H1 (cell line): ENCODE measurements around the gene FARS2. TPM values are rescaled to one million over a fixed set of nuclear protein-coding genes. Genes with fewer than 3 reads are reported as not detected.

Experiments
- EP300 ChIP-seq, 2 experiments: IDR thresholded peaks; 1 replicate in 1 of 2; 2 replicates in 1 of 2; pipeline ENCODE4 v1.6.1; 2011 to 2012; ENCODE audit warnings: low read depth in 2 of 2, low read length in 2 of 2, mild to moderate bottlenecking in 2 of 2, borderline replicate concordance in 1 of 2, inconsistent platforms in 1 of 2, moderate library complexity in 1 of 2
- FOSL1 ChIP-seq: IDR thresholded peaks from 2 replicates; pipeline ENCODE4 v1.6.1; 2011; ENCODE audit warnings: mild to moderate bottlenecking, low read depth, low read length, moderate library complexity; ENCODE audit not compliant: insufficient read depth
- MAX ChIP-seq: IDR thresholded peaks from 2 replicates; pipeline ENCODE4 v1.6.1; 2012; ENCODE audit warnings: inconsistent platforms
- YY1 ChIP-seq: IDR thresholded peaks from 2 replicates; pipeline ENCODE4 v1.6.1; 2011; ENCODE audit warnings: low read depth, mild to moderate bottlenecking, low read length
- polyA plus RNA-seq, 7 experiments: library from polyadenylated mRNA; depleted of rRNA in 3 of 7; stranded (reverse) in 5 of 7; unstranded in 2 of 7; fragments of >200 nt in 5 of 7; fragments of 200-250 nt in 2 of 7; gene quantifications; 1 replicate in 5 of 7; 2 replicates in 1 of 7; 4 replicates in 1 of 7; pipeline versions ENCODE4 v1.2.1 to v1.2.3, GENCODE V29; 2011 to 2013; ENCODE audit warnings: missing spikeins in 2 of 7, mixed read lengths in 2 of 7
- total RNA-seq: library from RNA; stranded (reverse); fragmentation: NEBNext Ultra II Directional; extraction: Animal tissue kit (Norgen Biotek cat#: 25700); gene quantifications from 2 replicates; pipeline ENCODE4 v1.2.1, GENCODE V29; 2021

Gene FARS2
- total and polyA plus RNA-seq, 2 of the 8 experiments (the other 6 are each of a cell fraction or from before 2014, with no cell fraction given): 11.7 to 14.4 TPM

DNA sequence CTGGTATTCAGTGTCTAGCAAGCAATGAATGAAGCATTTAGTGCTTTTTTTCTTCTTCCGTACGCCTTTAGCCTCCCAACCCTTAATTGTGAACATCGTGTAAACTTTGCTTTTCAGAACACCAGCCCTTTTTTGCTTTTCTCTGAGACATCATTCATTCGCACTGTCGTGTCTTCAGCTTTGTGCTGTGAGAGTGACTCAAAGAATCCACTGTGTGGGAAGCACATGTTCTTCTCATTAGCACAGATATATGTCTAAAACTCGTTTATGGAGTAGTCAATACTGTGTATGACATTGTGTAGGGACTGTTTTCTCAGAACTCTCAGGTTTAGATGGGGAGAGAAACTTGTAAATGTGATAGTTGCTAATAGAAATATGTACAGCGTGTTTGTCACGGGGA is 279.1 kb downstream of the FARS2 start (continued):
- TF ChIP-seq YY1: no peak
- TF ChIP-seq EP300 (IDR thresholded peaks at IDR 0.05; ENCODE audit: borderline replicate concordance in 1 of 2, low read depth in 2 of 2, low read length in 2 of 2): no peak
- no peak for TF ChIP-seq MAX
- TF ChIP-seq FOSL1: no peak
